IMR-90 (cell line): ENCODE data around the gene HS3ST5. TPM values are rescaled to one million over a fixed set of nuclear protein-coding genes. Genes with fewer than 3 reads are reported as not detected.

Source experiments
- ATAC-seq: fragments of 200-7000 bp; cut with Tn5 transposase; 2 replicates; pipeline ENCODE4 v1.9.1; 2020; ENCODE audit warnings: low read depth, mild to moderate bottlenecking, moderate library complexity
- BruUV-seq: library from RNA; stranded (reverse); fragments of 400-500 nt; replicated peaks from 2 replicates; lab custom pipeline; 2021; lab: Mats Ljungman, UMichigan
- CTCF ChIA-PET: fragments of 300-600 bp; formaldehyde crosslinking; extraction: SDS; loops from one replicate; lab custom pipeline; 2021; ENCODE audit warnings: antibody characterized with exemption; lab: Yijun Ruan, JAX
- POLR2A ChIA-PET: fragments of 300-600 bp; sonication (Branson Sonifier 250); formaldehyde crosslinking; loops from one replicate; lab custom pipeline; 2022; ENCODE audit warnings: antibody characterized with exemption; ENCODE audit not compliant: unreplicated experiment; lab: Charles Lee
- DNase-seq: peaks from one replicate; pipeline ENCODE4 v3.0.0; 2013
- H2AFZ ChIP-seq: replicated peaks from 2 replicates; pipeline ENCODE3; 2013; ENCODE audit warnings: low read length, mild to moderate bottlenecking; ENCODE audit not compliant: poor library complexity
- H2AK5ac ChIP-seq: 2 replicates; pipeline ENCODE4 v1.6.1; 2013; ENCODE audit warnings: low read depth, low read length, inconsistent platforms
- H2AK9ac ChIP-seq: replicated peaks from 2 replicates; pipeline ENCODE3; 2013; ENCODE audit warnings: mild to moderate bottlenecking, low read depth, low read length, moderate library complexity; ENCODE audit not compliant: poor library complexity
- H2BK120ac ChIP-seq: 2 replicates; pipeline ENCODE4 v1.6.1; 2013; ENCODE audit warnings: low read depth, low read length, inconsistent platforms
- H2BK15ac ChIP-seq: 3 replicates; pipeline ENCODE4 v1.6.1; 2013; ENCODE audit warnings: low read depth, low read length, inconsistent platforms
- H2BK20ac ChIP-seq: 2 replicates; pipeline ENCODE4 v1.6.1; 2013; ENCODE audit warnings: low read depth, mild to moderate bottlenecking, inconsistent platforms, low read length, moderate library complexity
- H2BK5ac ChIP-seq: 2 replicates; pipeline ENCODE4 v1.6.1; 2013; ENCODE audit warnings: mild to moderate bottlenecking, low read depth, low read length, inconsistent platforms; ENCODE audit not compliant: poor library complexity, severe bottlenecking
- H3K14ac ChIP-seq: replicated peaks from 2 replicates; pipeline ENCODE4 v1.6.1; 2013; ENCODE audit warnings: low read depth, low read length, inconsistent platforms
- H3K18ac ChIP-seq: 2 replicates; pipeline ENCODE4 v1.6.1; 2013; ENCODE audit warnings: low read depth, low read length, control low read depth
- H3K23ac ChIP-seq: 2 replicates; pipeline ENCODE4 v1.6.1; 2013; ENCODE audit warnings: low read depth, low read length, inconsistent platforms
- H3K27ac ChIP-seq: 2 replicates; pipeline ENCODE4 v1.5.1; 2013; ENCODE audit warnings: mild to moderate bottlenecking, control low read depth, low read length; ENCODE audit not compliant: insufficient read depth
- H3K27me3 ChIP-seq: 2 replicates; pipeline ENCODE4 v1.6.1; 2013; ENCODE audit warnings: low read length; ENCODE audit not compliant: control insufficient read depth, insufficient read depth
- H3K36me3 ChIP-seq: 2 replicates; pipeline ENCODE4 v1.6.1; 2013; ENCODE audit warnings: low read length, mixed read lengths; ENCODE audit not compliant: control insufficient read depth, insufficient read depth
- H3K4ac ChIP-seq: 2 replicates; pipeline ENCODE4 v1.6.1; 2013; ENCODE audit warnings: low read depth, low read length, inconsistent platforms
- H3K4me1 ChIP-seq: 2 replicates; pipeline ENCODE4 v1.6.1; 2013; ENCODE audit warnings: low read length, mixed read lengths; ENCODE audit not compliant: control insufficient read depth, insufficient read depth
- H3K4me2 ChIP-seq: 2 replicates; pipeline ENCODE4 v1.6.1; 2013; ENCODE audit warnings: low read depth, mild to moderate bottlenecking, control low read depth, low read length, moderate library complexity
- H3K4me3 ChIP-seq: 2 replicates; pipeline ENCODE4 v1.5.1; 2013; ENCODE audit warnings: low read depth, mild to moderate bottlenecking, control low read depth, low read length, moderate library complexity; ENCODE audit not compliant: insufficient read depth
- H3K56ac ChIP-seq: 2 replicates; pipeline ENCODE4 v1.6.1; 2013; ENCODE audit warnings: low read length, inconsistent platforms; ENCODE audit not compliant: insufficient read depth; ENCODE audit errors: extremely low read depth
- H3K79me1 ChIP-seq, 2 experiments: 2 replicates each; pipeline ENCODE4 v1.6.1; 2013; ENCODE audit warnings: low read length in 2 of 2, inconsistent platforms in 1 of 2, low read depth in 1 of 2
- H3K9ac ChIP-seq: 2 replicates; pipeline ENCODE4 v1.6.1; 2013; ENCODE audit warnings: low read depth, low read length, control low read depth
- H3K9me1 ChIP-seq: 2 replicates; pipeline ENCODE4 v1.6.1; 2013; ENCODE audit warnings: low read length, inconsistent platforms; ENCODE audit not compliant: insufficient read depth
- H3K9me3 ChIP-seq: 2 replicates; pipeline ENCODE4 v1.6.1; 2013; ENCODE audit warnings: low read length; ENCODE audit not compliant: control insufficient read depth, insufficient read depth
- H4K20me1 ChIP-seq: 2 replicates; pipeline ENCODE4 v1.6.1; 2013; ENCODE audit warnings: low read length, inconsistent platforms; ENCODE audit not compliant: insufficient read depth
- H4K5ac ChIP-seq: 2 replicates; pipeline ENCODE4 v1.6.1; 2013; ENCODE audit warnings: mild to moderate bottlenecking, low read depth, low read length, control low read depth
- H4K8ac ChIP-seq, 2 experiments: 2 replicates each; pipeline ENCODE4 v1.6.1; 2013; ENCODE audit warnings: low read depth in 2 of 2, low read length in 2 of 2, control low read depth in 1 of 2, inconsistent platforms in 1 of 2
- H4K91ac ChIP-seq: 2 replicates; pipeline ENCODE4 v1.6.1; 2013; ENCODE audit warnings: low read depth, low read length, inconsistent platforms; ENCODE audit not compliant: insufficient read depth
- CHD1 ChIP-seq: IDR thresholded peaks from 2 replicates; pipeline ENCODE4 v1.6.1; 2012; ENCODE audit warnings: low read depth, low read length, improper control_type of control experiment
- MAZ ChIP-seq: IDR thresholded peaks from 2 replicates; pipeline ENCODE4 v1.6.1; 2012; ENCODE audit warnings: low read depth, mild to moderate bottlenecking, low read length, improper control_type of control experiment, moderate library complexity, borderline replicate concordance
- POLR2A ChIP-seq: IDR thresholded peaks from 2 replicates; pipeline ENCODE4 v1.6.1; 2012; ENCODE audit warnings: mild to moderate bottlenecking, low read depth, low read length
- RFX5 ChIP-seq: IDR thresholded peaks from 2 replicates; pipeline ENCODE4 v1.8.0; 2012; ENCODE audit warnings: low read depth, mild to moderate bottlenecking, low read length, moderate library complexity
- WGBS, 2 experiments: methylation state at CpG; one replicate each; pipeline versions ENCODE4 v1.1.5 to v1.1.7; 2013; ENCODE audit warnings: missing lambda C conversion rate in 2 of 2; ENCODE audit not compliant: insufficient read length in 1 of 2; ENCODE audit errors: extremely low coverage in 2 of 2; 5-methylcytosine and 5-hydroxymethylcytosine counted together
- dilution Hi-C: fragments of 300-500 bp; cut with HindIII; formaldehyde crosslinking; loops from one replicate; pipeline ENCODE4 v1.14.3; 2018; ENCODE audit warnings: low sequenced_read_pairs; ENCODE audit not compliant: unreplicated experiment
- in situ Hi-C: fragments of 300-500 bp; cut with MboI; formaldehyde crosslinking; loops from 3 replicates; pipeline ENCODE4 v1.14.3; 2019; ENCODE audit warnings: low sequenced_read_pairs, inconsistent platforms, mixed read lengths
- intact Hi-C: fragments of 100-400 bp; cut with micrococcal nuclease; formaldehyde crosslinking; loops from 2 replicates; pipeline ENCODE4 v1.10.0; 2022
- polyA plus RNA-seq, 3 experiments: library from polyadenylated mRNA; depleted of rRNA; stranded (reverse); fragments of >200 nt; gene quantifications; 2 replicates each; pipeline ENCODE4 v1.2.3, GENCODE V29; 2012; ENCODE audit warnings: low replicate concordance in 1 of 3
- total RNA-seq: library from RNA; depleted of rRNA; stranded (reverse); fragments of >200 nt; gene quantifications from 2 replicates; pipeline ENCODE4 v1.2.3, GENCODE V29; 2012
- TF ChIP-seq, protein P1 (sequence below): conservative IDR thresholded peaks from 2 replicates; pipeline ENCODE4 v1.5.1; 2012; ENCODE audit warnings: mild to moderate bottlenecking, low read depth, low read length, improper control_type of control experiment

Gene HS3ST5
- total and polyA plus RNA-seq, 2 of the 4 experiments (the other 2 are of a cell fraction): not detected

GRCh38 chr6:114040871-114041270, 302.0 kb downstream of the HS3ST5 start:
- Histone ChIP-seq H4K20me1 (no peaks in the 10 kb centered on the region), H3K4me3 (no peak overlapping the region), H4K5ac (no peak overlapping the region), H3K9ac (no peak overlapping the region), H4K91ac (no peak overlapping the region), H2AK5ac (no peak overlapping the region), H3K4me1 (no peaks in the 10 kb centered on the region), H3K27ac (no peak overlapping the region), H2BK20ac (no peak overlapping the region), H3K9me3 (no peaks in the 10 kb centered on the region), H3K56ac (no peak overlapping the region), H3K79me1 (no peaks in the 10 kb centered on the region), H3K4me2 (no peak overlapping the region), H3K4ac (no peak overlapping the region), H2BK15ac (no peak overlapping the region), H2AFZ (no peak overlapping the region), H3K36me3 (no peaks in the 10 kb centered on the region), H3K18ac (no peak overlapping the region), H3K14ac (no peak overlapping the region), H2BK120ac (no peak overlapping the region), H3K9me1 (no peaks in the 10 kb centered on the region), H3K23ac (no peak overlapping the region), H4K8ac (no peak overlapping the region), H2AK9ac (no peak overlapping the region), H2BK5ac (no peak overlapping the region), H3K27me3 (no peaks in the 10 kb centered on the region)
- TF ChIP-seq MAZ (no peak), CHD1 (no peak), POLR2A (no peak), RFX5 (no peak)
- TF ChIP-seq, protein P1, sequence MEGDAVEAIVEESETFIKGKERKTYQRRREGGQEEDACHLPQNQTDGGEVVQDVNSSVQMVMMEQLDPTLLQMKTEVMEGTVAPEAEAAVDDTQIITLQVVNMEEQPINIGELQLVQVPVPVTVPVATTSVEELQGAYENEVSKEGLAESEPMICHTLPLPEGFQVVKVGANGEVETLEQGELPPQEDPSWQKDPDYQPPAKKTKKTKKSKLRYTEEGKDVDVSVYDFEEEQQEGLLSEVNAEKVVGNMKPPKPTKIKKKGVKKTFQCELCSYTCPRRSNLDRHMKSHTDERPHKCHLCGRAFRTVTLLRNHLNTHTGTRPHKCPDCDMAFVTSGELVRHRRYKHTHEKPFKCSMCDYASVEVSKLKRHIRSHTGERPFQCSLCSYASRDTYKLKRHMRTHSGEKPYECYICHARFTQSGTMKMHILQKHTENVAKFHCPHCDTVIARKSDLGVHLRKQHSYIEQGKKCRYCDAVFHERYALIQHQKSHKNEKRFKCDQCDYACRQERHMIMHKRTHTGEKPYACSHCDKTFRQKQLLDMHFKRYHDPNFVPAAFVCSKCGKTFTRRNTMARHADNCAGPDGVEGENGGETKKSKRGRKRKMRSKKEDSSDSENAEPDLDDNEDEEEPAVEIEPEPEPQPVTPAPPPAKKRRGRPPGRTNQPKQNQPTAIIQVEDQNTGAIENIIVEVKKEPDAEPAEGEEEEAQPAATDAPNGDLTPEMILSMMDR: no peak
- no CpG with 5 or more reads among the region's 2 CpGs for WGBS, 2 experiments
- intact Hi-C loops (no loop called here), dilution Hi-C loops (no loop called here), in situ Hi-C loops (no loop called here)
- DNase-seq (no peak), ATAC-seq (no peak)
- ChIA-PET POLR2A (no interaction called here), CTCF (no interaction called here)
- no TSS peak for BruUV-seq
